ENCODE results near the gene PDIA3.
A peak's percentile ranks its signal among the peaks of the same experiment; 100 is the strongest.
"Not testable (repeated sequence)": the region's sequence is repeated elsewhere in the genome, so short reads cannot be mapped to it uniquely, and the experiment has no call there.

PDIA3 gene

DNA sequence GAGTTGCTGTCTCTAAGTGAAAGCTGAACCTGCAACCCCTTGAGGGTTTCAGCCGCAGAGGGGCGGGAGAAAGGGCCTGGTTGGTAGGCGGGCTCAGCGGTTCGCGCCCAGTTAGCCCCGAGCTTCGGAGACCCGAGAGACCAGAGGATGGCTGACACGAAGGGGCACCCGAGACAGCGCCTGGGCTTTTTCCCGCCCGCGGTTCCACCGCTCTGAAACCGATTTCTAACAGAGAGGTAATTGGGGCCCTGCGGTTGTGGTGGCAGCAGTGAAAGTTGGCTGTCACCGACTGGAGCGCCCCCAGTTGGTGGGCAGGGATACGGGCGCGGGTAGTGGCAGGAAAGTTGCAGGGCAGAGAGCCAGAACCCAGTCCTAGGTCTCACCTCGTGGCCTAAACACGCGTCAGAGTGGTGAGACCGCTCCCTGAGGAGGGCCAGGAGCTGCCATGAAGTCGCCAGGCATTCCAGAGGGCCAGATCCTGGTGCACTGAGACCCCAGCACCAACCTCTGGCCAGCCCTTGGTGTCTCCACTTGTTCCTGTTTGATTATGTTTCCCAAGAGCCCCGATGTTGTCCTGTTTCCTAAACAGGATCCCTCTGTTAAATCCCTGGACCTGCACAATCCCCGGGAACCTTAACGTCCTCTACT, 31.2 kb downstream of the PDIA3 start:
- peak; percentile 84 for DNase-seq

GRCh38 chr15:43779016-43779415, 32.8 kb downstream of the PDIA3 start:
- DNase-seq: no peak

DNA sequence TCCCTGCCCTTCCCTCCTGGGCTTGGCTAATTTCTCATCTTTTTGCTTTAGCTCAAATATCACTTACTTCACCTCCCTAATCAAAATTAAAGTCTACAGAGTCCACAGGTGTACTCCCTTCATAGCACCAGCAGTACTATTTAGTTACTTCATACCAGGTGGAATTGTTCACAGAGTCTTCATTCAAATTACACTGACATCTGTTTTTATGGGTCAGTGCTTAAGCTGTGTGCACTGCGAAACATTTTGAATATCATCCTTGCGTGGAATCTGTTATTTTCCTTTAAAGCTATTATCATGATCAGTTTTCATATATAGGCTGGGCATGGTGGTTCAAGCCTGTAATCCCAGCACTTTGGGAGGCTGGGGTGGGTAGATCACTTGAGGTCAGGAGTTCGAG, 43.2 kb downstream of the PDIA3 start:
- no peak for DNase-seq

DNA sequence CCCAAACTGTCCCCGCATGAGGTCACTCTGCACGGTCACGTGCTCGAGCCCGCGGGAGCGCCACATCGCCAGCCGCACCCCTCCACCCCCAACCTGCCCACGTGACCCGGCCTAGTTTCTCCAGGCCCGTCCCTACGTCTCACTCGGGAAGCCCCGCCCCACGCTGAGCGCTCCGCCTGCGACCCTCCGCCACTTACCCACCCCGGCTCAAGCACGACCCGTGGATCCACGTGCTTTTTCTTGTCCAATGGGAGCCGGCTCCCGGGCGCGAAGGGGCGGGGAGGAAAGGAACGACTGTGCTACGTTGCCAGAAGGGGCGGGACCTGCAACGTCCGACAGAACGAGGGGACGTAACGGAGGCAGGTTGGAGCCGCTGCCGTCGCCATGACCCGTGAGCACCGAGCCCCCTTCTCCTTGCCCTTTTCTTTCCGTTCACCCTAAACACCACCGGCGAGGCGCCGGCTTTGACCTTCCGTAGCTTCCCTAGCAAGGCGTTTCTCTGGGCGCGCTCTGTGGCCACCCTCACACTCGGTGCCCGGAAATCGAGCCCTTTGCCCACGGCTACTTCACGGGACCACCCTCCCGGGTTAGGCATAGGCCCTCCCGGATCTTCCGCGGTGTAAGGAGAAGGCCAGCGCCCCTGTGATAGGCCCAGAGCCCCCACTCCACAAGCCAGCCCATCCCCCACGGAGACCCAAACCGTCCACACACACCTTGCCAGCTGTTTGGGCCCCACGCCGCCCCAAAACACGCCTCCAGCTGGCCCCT, 45.9 kb downstream of the PDIA3 start, which contains the start of gene SERF2:
Gene SERF2, plus strand, starts transcription at position 328 of the 768 bp plus-strand sequence. Its CDS starts 57 bp downstream, at position 385.
- peak; percentile 99 for DNase-seq

DNA sequence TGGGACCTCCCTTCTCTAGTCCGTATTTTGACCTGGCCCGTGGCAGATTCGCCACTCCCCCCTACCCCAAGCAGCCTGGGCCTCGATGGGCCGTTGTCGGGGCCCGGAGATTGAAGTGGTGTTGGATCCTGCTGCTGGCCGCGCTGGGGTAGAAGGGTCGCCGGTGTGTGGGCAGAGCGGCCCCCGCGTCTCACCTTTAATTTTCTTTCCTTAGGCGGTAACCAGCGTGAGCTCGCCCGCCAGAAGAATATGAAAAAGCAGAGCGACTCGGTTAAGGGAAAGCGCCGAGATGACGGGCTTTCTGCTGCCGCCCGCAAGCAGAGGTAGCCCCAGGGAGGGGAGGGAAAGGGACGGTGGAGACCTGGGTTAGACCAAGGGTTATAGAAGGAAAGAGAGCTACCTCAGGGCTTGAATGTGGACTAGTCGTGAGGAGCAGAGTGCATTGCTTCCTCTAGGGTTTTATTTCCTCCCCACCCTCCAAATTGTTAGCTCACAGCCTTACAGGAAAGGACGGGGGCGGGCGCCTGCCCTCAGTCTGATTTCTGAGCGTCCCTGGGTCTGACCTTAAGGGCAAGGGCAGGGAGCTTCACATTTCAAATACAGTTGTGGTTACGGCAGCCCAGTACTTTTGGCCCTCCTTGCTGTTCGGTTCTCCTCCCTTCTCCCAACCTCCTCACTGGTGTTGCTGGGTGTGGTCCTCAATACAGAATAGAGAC, 46.7 kb downstream of the PDIA3 start:
- no peak for DNase-seq

DNA sequence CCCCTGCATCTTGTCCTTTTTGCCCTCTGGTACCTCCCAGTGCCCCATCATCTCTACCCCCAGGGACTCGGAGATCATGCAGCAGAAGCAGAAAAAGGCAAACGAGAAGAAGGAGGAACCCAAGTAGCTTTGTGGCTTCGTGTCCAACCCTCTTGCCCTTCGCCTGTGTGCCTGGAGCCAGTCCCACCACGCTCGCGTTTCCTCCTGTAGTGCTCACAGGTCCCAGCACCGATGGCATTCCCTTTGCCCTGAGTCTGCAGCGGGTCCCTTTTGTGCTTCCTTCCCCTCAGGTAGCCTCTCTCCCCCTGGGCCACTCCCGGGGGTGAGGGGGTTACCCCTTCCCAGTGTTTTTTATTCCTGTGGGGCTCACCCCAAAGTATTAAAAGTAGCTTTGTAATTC, 47.4 kb downstream of the PDIA3 start:
- no peak for DNase-seq

DNA sequence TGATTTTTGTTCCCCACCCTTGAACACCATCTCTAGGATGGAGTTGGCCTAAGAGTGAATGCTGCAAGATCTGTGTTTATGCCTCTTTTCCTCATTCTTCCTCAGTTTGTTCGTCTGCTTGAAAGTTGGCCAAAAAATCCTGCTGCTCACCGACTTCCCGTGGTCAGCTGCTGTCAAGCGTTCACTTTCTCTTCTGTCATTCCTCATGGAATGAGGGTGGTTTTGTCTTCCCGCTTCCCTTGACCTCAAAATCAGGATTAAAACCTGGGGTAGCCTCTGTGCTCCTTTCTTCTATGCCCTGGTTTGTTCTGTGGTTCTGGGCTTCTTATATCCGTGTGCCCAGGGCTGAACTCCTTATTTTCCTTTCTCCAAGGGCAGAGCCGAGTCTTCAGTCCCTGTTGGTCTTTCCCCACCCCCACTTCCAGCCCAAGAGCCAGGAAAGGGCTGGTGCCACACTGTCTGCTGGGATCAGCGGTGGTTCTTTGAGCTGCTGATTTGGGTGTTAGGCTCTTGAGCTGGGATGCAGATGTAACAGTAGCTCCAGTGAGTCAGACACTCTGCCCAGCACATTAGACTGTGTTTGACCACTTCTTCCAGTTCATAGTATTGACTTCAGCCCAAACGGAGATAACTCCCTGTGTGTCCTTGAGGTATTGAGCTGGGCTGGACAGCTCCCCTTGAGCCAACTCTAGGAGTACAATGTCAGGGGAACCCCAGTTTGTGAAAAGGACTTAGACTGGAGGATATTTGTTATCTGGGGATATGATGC, 48.2 kb downstream of the PDIA3 start:
- DNase-seq: no peak

- DNase-seq: no peak
Measured at GRCh38 chr15:43795197-43795596, 49.0 kb downstream of the PDIA3 start.

- no peak for DNase-seq
Measured at GRCh38 chr15:43795997-43796396, 49.8 kb downstream of the PDIA3 start.

DNA sequence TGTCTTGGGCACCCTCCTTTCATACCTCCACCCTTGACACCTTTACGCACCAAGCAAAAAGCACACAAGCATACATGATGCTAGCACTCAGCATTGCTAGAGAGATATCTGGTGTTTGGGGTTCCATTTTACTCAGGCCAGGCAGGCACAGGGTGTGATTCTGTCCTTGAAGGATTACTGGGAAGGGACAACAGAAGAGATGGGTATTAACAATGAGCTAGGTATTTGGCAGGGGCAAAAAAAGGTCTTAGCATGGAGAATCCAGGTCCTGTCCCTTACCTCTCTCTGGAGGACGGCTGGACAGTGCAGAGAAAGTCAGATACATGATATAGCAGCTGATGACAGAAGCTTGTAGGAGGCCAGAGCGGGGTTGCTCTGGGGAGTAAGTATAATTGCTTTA, 50.3 kb downstream of the PDIA3 start:
- no peak for DNase-seq

DNA sequence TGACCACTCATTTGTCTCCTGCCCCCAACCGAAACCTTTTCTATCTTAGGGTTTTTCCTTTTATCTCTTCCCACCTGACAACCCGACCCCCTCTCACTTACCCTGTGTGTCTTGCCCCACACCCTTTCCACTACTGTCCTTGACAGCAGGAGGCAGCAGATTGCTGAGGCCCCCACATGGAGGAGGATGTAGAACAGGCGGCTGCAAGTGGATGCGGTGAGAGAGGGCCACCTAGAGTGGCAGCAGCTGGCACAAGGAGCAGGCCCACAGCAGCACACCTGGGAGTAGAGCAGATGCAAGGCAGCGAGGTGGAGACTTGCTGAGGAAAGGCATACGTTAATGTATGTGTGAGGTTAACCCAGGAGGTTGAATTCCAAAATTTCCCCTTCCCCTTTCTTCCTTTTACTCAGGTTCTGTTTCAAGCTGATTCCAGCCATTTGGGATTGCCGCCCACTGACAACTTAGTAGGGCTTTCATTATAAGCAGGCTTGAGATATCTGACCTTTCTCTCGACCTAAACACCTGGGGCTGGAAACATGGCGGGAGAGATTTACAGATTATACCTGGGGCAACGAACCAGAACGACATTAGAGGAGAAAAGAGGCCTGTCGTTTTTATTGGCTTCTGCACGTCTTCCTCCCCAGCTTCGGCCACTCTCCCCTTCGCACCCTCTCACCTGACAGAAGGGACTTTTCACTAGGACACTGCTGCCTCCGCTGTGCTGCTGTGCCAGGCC, 53.1 kb downstream of the PDIA3 start:
- no peak for DNase-seq

DNA sequence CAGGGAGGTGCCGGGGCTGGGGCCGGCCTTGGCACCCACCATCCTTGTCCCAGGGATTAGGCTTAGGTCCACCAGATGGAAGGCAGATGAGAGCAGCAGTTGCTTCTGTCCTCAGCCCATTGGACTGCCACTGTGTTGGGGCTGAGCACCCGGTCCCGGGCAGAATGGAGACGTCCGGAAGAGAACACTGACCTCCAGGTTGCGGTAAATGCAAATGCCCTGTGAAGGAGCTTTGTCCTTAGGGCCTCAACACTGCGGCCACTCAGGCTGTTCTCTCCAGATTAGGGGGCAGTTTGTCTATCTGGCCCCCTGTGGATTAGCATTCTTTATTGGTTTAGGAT, 53.7 kb downstream of the PDIA3 start, which contains the start of gene SERINC4:
Gene SERINC4, minus strand, starts transcription at position 276 of the 341 bp plus-strand sequence. Its CDS starts 234 bp downstream, at position 42.
- DNase-seq: no peak

DNA sequence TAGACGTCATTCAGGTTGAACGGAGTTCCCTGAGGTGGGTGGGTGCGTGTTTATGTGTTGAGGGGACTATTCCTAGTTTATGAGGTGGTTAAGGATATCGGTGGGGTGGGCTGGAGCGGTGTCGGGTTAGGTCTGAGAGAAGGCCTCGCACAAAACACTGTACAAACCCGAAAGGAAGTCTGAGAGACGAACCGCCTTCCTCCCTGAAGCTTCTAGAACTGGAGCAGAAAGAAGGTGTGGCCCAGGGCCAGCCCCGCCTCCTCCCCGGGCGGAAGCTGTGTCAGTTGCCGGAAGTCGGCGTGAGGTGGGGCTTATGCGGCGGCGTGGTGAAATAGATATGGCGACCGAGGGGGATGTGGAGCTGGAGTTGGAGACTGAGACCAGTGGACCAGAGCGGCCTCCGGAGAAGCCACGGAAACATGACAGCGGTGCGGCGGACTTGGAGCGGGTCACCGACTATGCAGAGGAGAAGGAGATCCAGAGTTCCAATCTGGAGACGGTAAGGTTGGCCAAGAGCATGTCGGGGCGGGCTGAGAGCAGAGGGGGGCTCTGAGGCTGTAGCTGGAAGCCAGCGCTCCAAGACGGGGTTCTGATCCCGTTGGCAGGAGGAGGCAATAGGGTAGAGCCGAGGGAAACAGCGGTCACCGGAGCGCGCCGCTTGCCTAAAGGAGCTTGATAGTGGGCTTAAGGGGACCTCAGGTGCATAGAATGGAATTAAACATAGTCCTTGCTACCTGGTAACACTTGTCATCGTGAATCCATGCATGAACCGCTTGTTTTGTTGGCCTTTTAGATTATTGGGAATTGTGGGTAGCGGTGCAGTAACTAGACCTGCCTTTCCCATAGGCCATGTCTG, 54.3 kb downstream of the PDIA3 start, which contains the start of gene HYPK:
Gene HYPK, plus strand, starts transcription at position 314 of the 856 bp plus-strand sequence. Its CDS starts 24 bp downstream, at position 338.
- DNase-seq: peak; percentile 86

DNA sequence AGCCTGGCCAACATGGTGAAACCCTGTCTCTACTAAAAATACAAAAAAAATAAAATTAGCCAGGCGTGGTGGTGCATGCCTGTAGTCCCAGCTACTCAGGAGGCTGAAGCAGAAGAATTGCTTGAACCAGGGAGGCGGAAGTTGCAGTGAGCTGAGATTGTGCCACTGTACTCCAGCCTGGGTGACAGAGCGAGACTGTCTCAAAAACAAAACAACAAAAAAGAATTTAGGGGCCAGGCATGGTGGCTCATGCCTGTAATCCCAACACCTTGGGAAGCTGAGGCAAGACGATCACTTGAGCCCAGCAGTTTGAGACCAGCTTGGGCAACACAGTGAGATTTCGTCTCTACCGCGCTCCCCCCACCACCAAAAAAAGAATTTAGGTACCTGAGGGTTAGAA, 56.4 kb downstream of the PDIA3 start:
- not testable (repeated sequence) for DNase-seq

- no peak for DNase-seq
Measured at GRCh38 chr15:43808435-43808950, 62.3 kb downstream of the PDIA3 start.

- peak; percentile 91 for DNase-seq
Measured at GRCh38 chr15:43808960-43809678, 62.9 kb downstream of the PDIA3 start.

GRCh38 chr15:43815064-43815463, 68.8 kb downstream of the PDIA3 start:
- DNase-seq: not testable (repeated sequence)

DNA sequence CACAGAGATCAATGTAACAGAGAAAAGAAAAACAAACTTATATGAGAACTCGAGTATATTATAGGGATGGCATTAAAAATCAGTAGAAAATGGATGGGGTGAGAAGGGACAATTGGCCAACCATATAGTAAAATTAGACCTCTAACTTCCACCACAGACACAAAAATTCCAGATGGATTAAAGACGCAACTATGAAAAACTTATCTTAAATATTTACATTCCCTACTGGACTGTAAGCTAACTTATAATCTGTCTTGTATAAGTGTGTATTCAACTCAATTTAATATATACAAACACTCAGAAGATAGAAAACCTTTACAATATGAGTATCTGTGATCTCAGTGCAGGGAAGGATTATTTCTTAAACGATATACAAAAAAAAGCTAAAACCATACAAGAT, 75.3 kb downstream of the PDIA3 start:
- DNase-seq: no peak

Data from MV-4-11 (cell line).